Lower leg skin (tissue), 3 donors: ENCODE results near the gene ENDOU.

Experiments
- POLR2A ChIP-seq, 2 donors: fragments of 450-650 bp; IDR thresholded peaks; one replicate each; pipeline ENCODE4 v1.6.1; 2016 to 2017; ENCODE audit warnings: antibody characterized with exemption in 2 of 2, mild to moderate bottlenecking in 1 of 2, moderate library complexity in 1 of 2
- TF ChIP-seq, protein P1 (sequence below), 3 donors: fragments of 450-650 bp; IDR thresholded peaks; one replicate each; pipeline ENCODE4 v1.5.1; 2016; ENCODE audit warnings: antibody characterized with exemption in 3 of 3, mild to moderate bottlenecking in 3 of 3, moderate library complexity in 2 of 3

DNA sequence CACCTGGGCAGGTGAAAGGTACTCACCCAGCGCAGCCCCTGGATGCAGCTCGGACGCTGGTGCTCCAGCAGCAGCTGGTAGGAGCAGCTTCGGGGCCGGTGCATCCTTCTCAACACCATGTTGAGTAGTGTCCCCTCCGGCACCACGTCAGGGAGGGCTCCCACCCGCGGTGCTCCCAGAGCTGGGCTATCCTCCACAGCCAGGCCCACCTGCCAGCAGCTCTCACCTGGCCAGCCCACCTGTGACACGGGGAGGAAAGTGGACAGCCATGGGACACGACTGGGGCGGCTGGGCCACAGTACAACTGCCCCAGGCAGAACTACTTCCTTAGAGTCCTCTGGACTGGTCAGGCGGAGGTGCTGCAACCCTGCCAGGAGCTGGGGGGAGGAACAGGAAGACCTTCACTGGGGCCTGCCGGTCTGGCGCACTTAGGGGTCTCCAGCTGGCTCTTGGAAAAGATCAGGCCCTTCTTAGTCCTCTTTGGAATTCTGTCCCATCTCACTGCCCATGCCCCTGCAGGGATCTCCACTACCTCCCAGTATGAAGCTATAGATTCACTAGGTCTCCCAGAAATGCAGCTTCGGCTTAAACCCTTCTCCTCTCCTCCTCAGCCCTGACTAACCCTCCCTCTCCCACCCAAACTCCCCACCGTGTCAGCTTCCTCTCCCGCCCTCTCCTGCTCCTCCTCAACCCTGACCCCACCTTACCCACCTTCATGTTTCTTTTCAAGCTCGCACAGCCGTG lies 32.7 kb upstream of the ENDOU start:
- TF ChIP-seq, protein P1, sequence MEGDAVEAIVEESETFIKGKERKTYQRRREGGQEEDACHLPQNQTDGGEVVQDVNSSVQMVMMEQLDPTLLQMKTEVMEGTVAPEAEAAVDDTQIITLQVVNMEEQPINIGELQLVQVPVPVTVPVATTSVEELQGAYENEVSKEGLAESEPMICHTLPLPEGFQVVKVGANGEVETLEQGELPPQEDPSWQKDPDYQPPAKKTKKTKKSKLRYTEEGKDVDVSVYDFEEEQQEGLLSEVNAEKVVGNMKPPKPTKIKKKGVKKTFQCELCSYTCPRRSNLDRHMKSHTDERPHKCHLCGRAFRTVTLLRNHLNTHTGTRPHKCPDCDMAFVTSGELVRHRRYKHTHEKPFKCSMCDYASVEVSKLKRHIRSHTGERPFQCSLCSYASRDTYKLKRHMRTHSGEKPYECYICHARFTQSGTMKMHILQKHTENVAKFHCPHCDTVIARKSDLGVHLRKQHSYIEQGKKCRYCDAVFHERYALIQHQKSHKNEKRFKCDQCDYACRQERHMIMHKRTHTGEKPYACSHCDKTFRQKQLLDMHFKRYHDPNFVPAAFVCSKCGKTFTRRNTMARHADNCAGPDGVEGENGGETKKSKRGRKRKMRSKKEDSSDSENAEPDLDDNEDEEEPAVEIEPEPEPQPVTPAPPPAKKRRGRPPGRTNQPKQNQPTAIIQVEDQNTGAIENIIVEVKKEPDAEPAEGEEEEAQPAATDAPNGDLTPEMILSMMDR (IDR thresholded peaks at IDR 0.05) = no peak
- TF ChIP-seq POLR2A (IDR thresholded peaks at IDR 0.05) = no peak
